CD4-positive, alpha-beta memory T cell (primary cell): ENCODE measurements around the gene APBB1IP. TPM values are rescaled to one million over a fixed set of nuclear protein-coding genes. Genes with fewer than 3 reads are reported as not detected.

ENCODE experiments used
- CTCF ChIA-PET: fragments of 350-600 bp; sonication (Branson Sonifier 250); formaldehyde crosslinking; loops from one replicate; lab custom pipeline; 2021; ENCODE audit warnings: inconsistent platforms; ENCODE audit not compliant: partially characterized antibody; lab: Charles Lee
- POLR2A ChIA-PET: fragments of 350-600 bp; sonication (Branson Sonifier 250); formaldehyde crosslinking; loops from one replicate; lab custom pipeline; 2021; ENCODE audit not compliant: partially characterized antibody; lab: Charles Lee
- DNase-seq, 5 donors: peaks; one replicate each; pipeline versions ENCODE4 v3.0.0 to v3.0.0-alpha.2; 2020 to 2022; ENCODE audit warnings: mixed read lengths in 1 of 5
- H3K27ac ChIP-seq: one replicate; pipeline ENCODE4 v1.7.0; 2013; ENCODE audit warnings: low read depth, low read length
- H3K27me3 ChIP-seq: 2 replicates; pipeline ENCODE4 v1.7.0; 2013; ENCODE audit warnings: mild to moderate bottlenecking, low read length, moderate library complexity; ENCODE audit not compliant: insufficient read depth
- H3K36me3 ChIP-seq: 2 replicates; pipeline ENCODE4 v1.7.0; 2013; ENCODE audit warnings: mild to moderate bottlenecking, low read length, moderate library complexity; ENCODE audit not compliant: insufficient read depth
- H3K4me1 ChIP-seq: 2 replicates; pipeline ENCODE4 v1.7.0; 2013; ENCODE audit warnings: mild to moderate bottlenecking, low read length, moderate library complexity; ENCODE audit not compliant: insufficient read depth
- H3K4me3 ChIP-seq, 2 donors: one replicate each; pipeline ENCODE4 v1.7.0; 2013; ENCODE audit warnings: low read length in 2 of 2, mild to moderate bottlenecking in 1 of 2
- H3K9me3 ChIP-seq, 2 donors: one replicate each; pipeline ENCODE4 v1.7.0; 2013; ENCODE audit warnings: low read length in 2 of 2, control low read depth in 1 of 2; ENCODE audit not compliant: control insufficient read depth in 1 of 2
- H3K27ac Mint-ChIP-seq, 7 donors: one replicate each; pipeline ENCODE4 v1.8.0; 2020 to 2021; ENCODE audit warnings: mixed read lengths in 7 of 7, mild to moderate bottlenecking in 6 of 7, inconsistent platforms in 3 of 7, moderate library complexity in 3 of 7
- H3K27me3 Mint-ChIP-seq, 2 donors: one replicate each; pipeline ENCODE4 v1.8.0; 2020 to 2021; ENCODE audit warnings: mixed read lengths in 2 of 2
- H3K36me3 Mint-ChIP-seq, 2 donors: one replicate each; pipeline ENCODE4 v1.8.0; 2020 to 2021; ENCODE audit warnings: mixed read lengths in 2 of 2, inconsistent platforms in 1 of 2, mild to moderate bottlenecking in 1 of 2
- H3K4me1 Mint-ChIP-seq, 4 donors: one replicate each; pipeline ENCODE4 v1.8.0; 2020 to 2021; ENCODE audit warnings: mixed read lengths in 4 of 4, mild to moderate bottlenecking in 1 of 4
- H3K4me3 Mint-ChIP-seq, 8 donors: one replicate each; pipeline ENCODE4 v1.8.0; 2020 to 2021; ENCODE audit warnings: mixed read lengths in 8 of 8, mild to moderate bottlenecking in 7 of 8, moderate library complexity in 6 of 8, inconsistent platforms in 3 of 8
- H3K9me3 Mint-ChIP-seq, 8 donors: one replicate each; pipeline ENCODE4 v1.8.0; 2020 to 2021; ENCODE audit warnings: mixed read lengths in 8 of 8, mild to moderate bottlenecking in 5 of 8, inconsistent platforms in 3 of 8, moderate library complexity in 1 of 8
- intact Hi-C: fragments of 100-400 bp; cut with micrococcal nuclease; formaldehyde crosslinking; loops from one replicate; pipeline ENCODE4 v1.15.1; 2023
- polyA plus RNA-seq, 2 donors: library from polyadenylated mRNA; unstranded; fragments of 300-500 nt; fragmentation: Illumina TruSeq; gene quantifications; one replicate each; pipeline ENCODE4 v1.2.3, GENCODE V29; 2021
- total RNA-seq, 2 experiments: library from RNA; stranded (reverse); gene quantifications; one replicate each; pipeline ENCODE4 v1.2.3, GENCODE V29; 2021

APBB1IP gene
- total and polyA plus RNA-seq, 4 experiments from 2014 or later = 30.6 to 106 (median 95.7) TPM

GRCh38 chr10:26517141-26517867 lies 79.2 kb downstream of the APBB1IP start:
- Histone ChIP-seq H3K9me3 (no peaks in the 10 kb centered on the region), H3K4me3 (no peak overlapping the region), H3K27ac (no peak overlapping the region), H3K36me3 (peaks cover 67% of the 10 kb centered on the region), H3K4me1 (no peaks in the 10 kb centered on the region), H3K27me3 (no peaks in the 10 kb centered on the region)
- peaks cover 0 to 11% (median 0%) of the 10 kb centered on the region in 8 donors for H3K9me3 Mint-ChIP-seq
- H3K27ac Mint-ChIP-seq = peak overlapping the region in 3 of 7 donors; percentile 2 to 52 (median 36)
- POLR2A ChIA-PET = no interaction called here
- DNase-seq = no peak
- CTCF ChIA-PET = interaction anchor here (1.6 kb wide), 1 partner anchor 13 kb away, joined by 5 read pairs; no protein-coding TSS in a partner anchor
- no peak overlapping the region for H3K4me3 Mint-ChIP-seq
- no peaks in the 10 kb centered on the region for H3K27me3 Mint-ChIP-seq
- intact Hi-C loops = no loop called here
- H3K4me1 Mint-ChIP-seq = peaks cover 8 to 13% (median 10%) of the 10 kb centered on the region in 4 donors
- peaks cover 83 to 84% of the 10 kb centered on the region in 2 donors for H3K36me3 Mint-ChIP-seq

GRCh38 chr10:26519803-26520202 lies 81.7 kb downstream of the APBB1IP start:
- Mint-ChIP-seq H3K9me3 (peaks cover 0 to 11% (median 0%) of the 10 kb centered on the region in 8 donors), H3K4me1 (peaks cover 9 to 16% (median 13%) of the 10 kb centered on the region in 4 donors), H3K27ac (peak overlapping the region in 4 of 7 donors; percentile 41 to 74 (median 50)), H3K36me3 (peaks cover 77 to 78% of the 10 kb centered on the region in 2 donors), H3K4me3 (no peak overlapping the region), H3K27me3 (no peaks in the 10 kb centered on the region)
- no peaks in the 10 kb centered on the region for H3K4me1 ChIP-seq
- POLR2A ChIA-PET = no interaction called here
- H3K9me3 ChIP-seq = no peaks in the 10 kb centered on the region
- no peaks in the 10 kb centered on the region for H3K27me3 ChIP-seq
- H3K36me3 ChIP-seq = peaks cover 46% of the 10 kb centered on the region
- no peak overlapping the region for H3K27ac ChIP-seq
- DNase-seq = no peak
- CTCF ChIA-PET = interaction anchor here (1.0 kb wide), 1 partner anchor 15 kb away, joined by 3 read pairs; no protein-coding TSS in a partner anchor
- intact Hi-C loops = no loop called here
- no peak overlapping the region for H3K4me3 ChIP-seq

GRCh38 chr10:26520575-26520974 lies 82.4 kb downstream of the APBB1IP start:
- POLR2A ChIA-PET = no interaction called here
- Mint-ChIP-seq H3K4me1 (peaks cover 5 to 19% (median 15%) of the 10 kb centered on the region in 4 donors), H3K4me3 (no peak overlapping the region), H3K27me3 (no peaks in the 10 kb centered on the region), H3K27ac (peak overlapping the region in 3 of 7 donors; percentile 3 to 10 (median 8)), H3K9me3 (peaks cover 0 to 11% (median 0%) of the 10 kb centered on the region in 8 donors), H3K36me3 (peaks cover 76% of the 10 kb centered on the region in 2 donors)
- Histone ChIP-seq H3K4me3 (no peak overlapping the region), H3K27ac (no peak overlapping the region), H3K9me3 (no peaks in the 10 kb centered on the region), H3K27me3 (no peaks in the 10 kb centered on the region), H3K4me1 (no peaks in the 10 kb centered on the region), H3K36me3 (peaks cover 45% of the 10 kb centered on the region)
- no peak for DNase-seq
- intact Hi-C loops = no loop called here
- CTCF ChIA-PET = interaction anchor here (1.0 kb wide), 1 partner anchor 14 kb away, joined by 3 read pairs; no protein-coding TSS in a partner anchor

GRCh38 chr10:26524161-26524896 lies 86.2 kb downstream of the APBB1IP start:
- ChIA-PET POLR2A (no interaction called here), CTCF (interaction anchor here (1.0 to 1.9 kb wide), 2 partner anchors 9 to 11 kb away, joined by 4 to 6 read pairs; no protein-coding TSS in a partner anchor)
- Mint-ChIP-seq H3K27me3 (no peaks in the 10 kb centered on the region), H3K36me3 (peaks cover 66 to 74% of the 10 kb centered on the region in 2 donors), H3K9me3 (peaks cover 0 to 8% (median 0%) of the 10 kb centered on the region in 8 donors), H3K4me3 (no peak overlapping the region), H3K27ac (peak overlapping the region in 5 of 7 donors; percentile 29 to 70 (median 64)), H3K4me1 (peaks cover 2 to 22% (median 13%) of the 10 kb centered on the region in 4 donors)
- Histone ChIP-seq H3K4me1 (no peaks in the 10 kb centered on the region), H3K27ac (no peak overlapping the region), H3K9me3 (no peaks in the 10 kb centered on the region), H3K36me3 (peaks cover 39% of the 10 kb centered on the region), H3K4me3 (no peak overlapping the region), H3K27me3 (no peaks in the 10 kb centered on the region)
- intact Hi-C loops = no loop called here
- DNase-seq = no peak

GRCh38 chr10:26525586-26525985 lies 87.4 kb downstream of the APBB1IP start:
- Mint-ChIP-seq H3K27ac (peak overlapping the region in 5 of 7 donors; percentile 24 to 75 (median 47)), H3K4me1 (peaks cover 0 to 20% (median 8%) of the 10 kb centered on the region in 4 donors), H3K36me3 (peaks cover 53 to 68% of the 10 kb centered on the region in 2 donors), H3K9me3 (no peaks in the 10 kb centered on the region), H3K27me3 (no peaks in the 10 kb centered on the region), H3K4me3 (no peak overlapping the region)
- Histone ChIP-seq H3K9me3 (no peaks in the 10 kb centered on the region), H3K27ac (no peak overlapping the region), H3K36me3 (peaks cover 28% of the 10 kb centered on the region), H3K27me3 (no peaks in the 10 kb centered on the region), H3K4me1 (no peaks in the 10 kb centered on the region), H3K4me3 (no peak overlapping the region)
- ChIA-PET POLR2A (no interaction called here), CTCF (interaction anchor here (1.0 to 1.9 kb wide), 2 partner anchors 10 kb away, joined by 4 to 6 read pairs; no protein-coding TSS in a partner anchor)
- DNase-seq = no peak
- intact Hi-C loops = no loop called here

GRCh38 chr10:26527018-26527417 lies 88.9 kb downstream of the APBB1IP start:
- peak overlapping the region in 2 of 7 donors; percentile 47 to 66 for H3K27ac Mint-ChIP-seq
- H3K4me1 Mint-ChIP-seq = peaks cover 0 to 20% (median 8%) of the 10 kb centered on the region in 4 donors
- no peak overlapping the region for H3K4me3 Mint-ChIP-seq
- Histone ChIP-seq H3K36me3 (peaks cover 24% of the 10 kb centered on the region), H3K27ac (no peak overlapping the region), H3K9me3 (no peaks in the 10 kb centered on the region), H3K4me1 (no peaks in the 10 kb centered on the region), H3K4me3 (no peak overlapping the region), H3K27me3 (no peaks in the 10 kb centered on the region)
- no peaks in the 10 kb centered on the region for H3K9me3 Mint-ChIP-seq
- CTCF ChIA-PET = no interaction called here
- no peaks in the 10 kb centered on the region for H3K27me3 Mint-ChIP-seq
- intact Hi-C loops = no loop called here
- POLR2A ChIA-PET = interaction anchor here (0.6 kb wide), 1 partner anchor 62 kb away, joined by 4 read pairs; no protein-coding TSS in a partner anchor
- H3K36me3 Mint-ChIP-seq = peaks cover 48 to 67% of the 10 kb centered on the region in 2 donors
- DNase-seq = no peak
